Measurements from ENCODE around the gene FST.

FST gene

DNA sequence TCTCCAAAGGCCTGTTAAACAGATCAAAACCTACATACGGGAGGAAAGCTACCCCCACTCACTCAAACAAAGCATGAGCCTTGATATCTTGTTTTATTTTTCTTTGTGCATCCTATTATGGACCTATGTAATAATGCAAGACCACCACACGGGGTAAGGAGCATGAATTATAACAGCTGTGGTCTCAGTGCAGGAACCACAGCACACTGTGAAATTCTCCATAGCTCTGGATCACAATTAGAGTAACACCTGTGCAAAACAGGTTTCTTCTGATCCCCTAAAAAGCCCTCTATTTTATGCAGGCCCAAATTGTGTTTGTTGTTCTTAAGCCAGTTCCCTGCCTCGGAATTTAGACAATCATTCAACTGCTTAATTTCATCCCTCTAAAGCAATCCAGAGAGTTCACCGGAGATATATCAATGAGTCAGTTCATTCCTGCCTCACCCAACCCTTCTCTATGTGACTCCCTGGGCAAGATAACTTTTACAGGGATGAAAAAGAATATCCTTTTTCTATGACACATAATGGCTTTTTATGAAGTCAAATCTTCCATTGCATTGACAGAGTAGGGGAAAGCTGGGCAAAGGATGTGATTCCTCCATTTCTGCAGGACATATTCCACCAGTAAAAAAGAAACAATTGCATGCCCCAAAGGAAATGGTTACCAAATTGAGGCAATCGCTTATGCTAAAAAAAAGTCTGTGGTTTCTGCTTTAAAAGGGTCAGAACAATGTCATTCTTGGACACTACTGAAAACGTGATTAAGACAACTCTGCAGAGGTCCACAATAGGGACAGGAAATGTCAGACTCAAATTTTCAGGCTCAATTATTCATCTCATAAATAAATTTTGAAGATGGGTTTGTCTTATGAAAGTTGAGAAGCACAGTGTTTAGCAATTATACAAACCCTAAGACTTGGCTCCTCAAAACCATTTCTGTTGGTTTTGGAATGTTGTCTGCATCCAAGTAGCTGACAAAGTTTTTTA is 41.6 kb upstream of the FST start:
- Histone ChIP-seq H3K9me3 (ENCODE audit: insufficient read depth, low read depth, low read length) (no peaks in the 10 kb centered on the region), H3K9me2 (replicated peaks; ENCODE audit: low read depth, low read length) (no peaks in the 10 kb centered on the region), H4K20me1 (ENCODE audit: insufficient read depth, low read length, poor library complexity, severe bottlenecking) (no peaks in the 10 kb centered on the region), H3K4me3 (ENCODE audit: low read length, poor library complexity, severe bottlenecking) (no peak overlapping the region), H3K79me2 (ENCODE audit: insufficient read depth, low read length) (no peaks in the 10 kb centered on the region), H3K9ac (ENCODE audit: low read depth, low read length, poor library complexity, severe bottlenecking) (no peak overlapping the region), H3K36me3 (ENCODE audit: insufficient read depth, low read length) (no peaks in the 10 kb centered on the region), H3F3A (ENCODE audit: low read depth) (no peaks in the 10 kb centered on the region), H3K4me2 (ENCODE audit: low read depth, low read length, poor library complexity, severe bottlenecking) (no peak overlapping the region), H3K27me3 (ENCODE audit: insufficient read depth, low read length, poor library complexity, severe bottlenecking) (no peaks in the 10 kb centered on the region), H2AFZ (ENCODE audit: low read length) (no peak overlapping the region), H3K4me1 (ENCODE audit: insufficient read depth, low read length, poor library complexity, severe bottlenecking) (no peaks in the 10 kb centered on the region)
- TF ChIP-seq, protein P1, sequence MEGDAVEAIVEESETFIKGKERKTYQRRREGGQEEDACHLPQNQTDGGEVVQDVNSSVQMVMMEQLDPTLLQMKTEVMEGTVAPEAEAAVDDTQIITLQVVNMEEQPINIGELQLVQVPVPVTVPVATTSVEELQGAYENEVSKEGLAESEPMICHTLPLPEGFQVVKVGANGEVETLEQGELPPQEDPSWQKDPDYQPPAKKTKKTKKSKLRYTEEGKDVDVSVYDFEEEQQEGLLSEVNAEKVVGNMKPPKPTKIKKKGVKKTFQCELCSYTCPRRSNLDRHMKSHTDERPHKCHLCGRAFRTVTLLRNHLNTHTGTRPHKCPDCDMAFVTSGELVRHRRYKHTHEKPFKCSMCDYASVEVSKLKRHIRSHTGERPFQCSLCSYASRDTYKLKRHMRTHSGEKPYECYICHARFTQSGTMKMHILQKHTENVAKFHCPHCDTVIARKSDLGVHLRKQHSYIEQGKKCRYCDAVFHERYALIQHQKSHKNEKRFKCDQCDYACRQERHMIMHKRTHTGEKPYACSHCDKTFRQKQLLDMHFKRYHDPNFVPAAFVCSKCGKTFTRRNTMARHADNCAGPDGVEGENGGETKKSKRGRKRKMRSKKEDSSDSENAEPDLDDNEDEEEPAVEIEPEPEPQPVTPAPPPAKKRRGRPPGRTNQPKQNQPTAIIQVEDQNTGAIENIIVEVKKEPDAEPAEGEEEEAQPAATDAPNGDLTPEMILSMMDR (conservative IDR thresholded peaks at IDR 0.05; ENCODE audit: low read length), result peak; percentile 31
- TF ChIP-seq EZH2phosphoT487 (IDR thresholded peaks at IDR 0.05; ENCODE audit: borderline replicate concordance), result no peak

- H3K4me2 ChIP-seq (ENCODE audit: low read depth, low read length, poor library complexity, severe bottlenecking), result no peak overlapping the region
- no peaks in the 10 kb centered on the region for H3K79me2 ChIP-seq (ENCODE audit: insufficient read depth, low read length)
- H3K9me3 ChIP-seq (ENCODE audit: insufficient read depth, low read depth, low read length), result no peaks in the 10 kb centered on the region
- H3K9me2 ChIP-seq (replicated peaks; ENCODE audit: low read depth, low read length), result no peaks in the 10 kb centered on the region
- H3K4me3 ChIP-seq (ENCODE audit: low read length, poor library complexity, severe bottlenecking), result no peak overlapping the region
- no peaks in the 10 kb centered on the region for H3F3A ChIP-seq (ENCODE audit: low read depth)
- no peaks in the 10 kb centered on the region for H3K4me1 ChIP-seq (ENCODE audit: insufficient read depth, low read length, poor library complexity, severe bottlenecking)
- TF ChIP-seq, protein P1 (conservative IDR thresholded peaks at IDR 0.05; ENCODE audit: low read length), result no peak
- no peak for TF ChIP-seq EZH2phosphoT487 (IDR thresholded peaks at IDR 0.05; ENCODE audit: borderline replicate concordance)
- H4K20me1 ChIP-seq (ENCODE audit: insufficient read depth, low read length, poor library complexity, severe bottlenecking), result no peaks in the 10 kb centered on the region
- no peaks in the 10 kb centered on the region for H3K27me3 ChIP-seq (ENCODE audit: insufficient read depth, low read length, poor library complexity, severe bottlenecking)
- no peaks in the 10 kb centered on the region for H3K36me3 ChIP-seq (ENCODE audit: insufficient read depth, low read length)
- no peak overlapping the region for H3K9ac ChIP-seq (ENCODE audit: low read depth, low read length, poor library complexity, severe bottlenecking)
- H2AFZ ChIP-seq (ENCODE audit: low read length), result no peak overlapping the region
These were observed 37.5 kb upstream of the FST start for GRCh38 chr5:53442961-53443360.

DNA sequence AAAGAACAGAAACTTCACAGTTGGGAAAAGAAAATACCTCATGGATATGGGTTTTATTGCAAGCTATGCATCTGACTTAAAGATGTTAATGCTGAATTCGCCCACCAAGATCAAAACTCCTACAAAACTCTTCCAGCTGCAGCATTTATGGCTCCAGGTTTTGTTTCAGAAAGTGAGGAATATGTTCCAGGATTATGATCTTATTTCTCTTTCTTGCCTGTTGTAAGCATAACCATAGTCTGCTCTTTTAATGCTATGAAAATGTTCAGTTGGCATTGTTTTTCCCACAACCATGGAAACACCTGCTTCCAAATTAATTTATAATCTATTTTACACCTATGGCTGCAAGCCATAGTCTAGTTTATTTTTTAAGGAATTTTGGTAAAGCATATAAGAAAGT is 34.9 kb upstream of the FST start:
- H3K4me2 ChIP-seq (ENCODE audit: low read depth, low read length, poor library complexity, severe bottlenecking), result no peak overlapping the region

More for the DNA sequence above, 34.9 kb upstream of the FST start:
- Histone ChIP-seq H4K20me1 (ENCODE audit: insufficient read depth, low read length, poor library complexity, severe bottlenecking) (no peaks in the 10 kb centered on the region), H3K9me2 (replicated peaks; ENCODE audit: low read depth, low read length) (no peaks in the 10 kb centered on the region), H3K9ac (ENCODE audit: low read depth, low read length, poor library complexity, severe bottlenecking) (no peak overlapping the region), H3K9me3 (ENCODE audit: insufficient read depth, low read depth, low read length) (no peaks in the 10 kb centered on the region), H3K4me3 (ENCODE audit: low read length, poor library complexity, severe bottlenecking) (no peak overlapping the region), H2AFZ (ENCODE audit: low read length) (no peak overlapping the region), H3K79me2 (ENCODE audit: insufficient read depth, low read length) (no peaks in the 10 kb centered on the region), H3K4me1 (ENCODE audit: insufficient read depth, low read length, poor library complexity, severe bottlenecking) (no peaks in the 10 kb centered on the region), H3K27me3 (ENCODE audit: insufficient read depth, low read length, poor library complexity, severe bottlenecking) (no peaks in the 10 kb centered on the region), H3F3A (ENCODE audit: low read depth) (no peaks in the 10 kb centered on the region), H3K36me3 (ENCODE audit: insufficient read depth, low read length) (no peaks in the 10 kb centered on the region)
- TF ChIP-seq, protein P1 (conservative IDR thresholded peaks at IDR 0.05; ENCODE audit: low read length), result no peak
- TF ChIP-seq EZH2phosphoT487 (IDR thresholded peaks at IDR 0.05; ENCODE audit: borderline replicate concordance), result no peak
